Bronchial epithelial cell (primary cell): ENCODE data around the gene ARID5A. TPM values are rescaled to one million over a fixed set of nuclear protein-coding genes. Genes with fewer than 3 reads are reported as not detected.

Source experiments
- DNase-seq: peaks from one replicate; pipeline ENCODE4 v3.0.0-alpha.2; 2010; ENCODE audit warnings: low read depth
- FAIRE-seq: peaks from 2 replicates; lab custom pipeline; 2011; peaks lifted over from hg19 to GRCh38; lab: Jason Lieb, UNC
- H3K27me3 ChIP-seq: 2 replicates; pipeline ENCODE4 v1.5.1; 2011; ENCODE audit warnings: low read length; ENCODE audit not compliant: control insufficient read depth, insufficient read depth
- H3K36me3 ChIP-seq: 2 replicates; pipeline ENCODE4 v1.5.1; 2011; ENCODE audit warnings: low read length; ENCODE audit not compliant: control insufficient read depth, insufficient read depth
- H3K4me3 ChIP-seq: 2 replicates; pipeline ENCODE4 v1.5.1; 2011; ENCODE audit warnings: mild to moderate bottlenecking, low read depth, low read length, control low read depth
- total RNA-seq: library from RNA; depleted of rRNA; stranded (reverse); fragments of >200 nt; gene quantifications from 2 replicates; pipeline ENCODE4 v1.2.1, GENCODE V29; 2014
- TF ChIP-seq, protein P1 (sequence below): IDR thresholded peaks from 2 replicates; pipeline ENCODE4 v1.5.1; 2011; ENCODE audit warnings: mild to moderate bottlenecking, moderate library complexity, low read length, control low read depth, inconsistent platforms; ENCODE audit not compliant: insufficient read depth, severe bottlenecking

The ARID5A gene
- total RNA-seq, 1 donor from 2014 or later, result 2.9 TPM

- TF ChIP-seq, protein P1, sequence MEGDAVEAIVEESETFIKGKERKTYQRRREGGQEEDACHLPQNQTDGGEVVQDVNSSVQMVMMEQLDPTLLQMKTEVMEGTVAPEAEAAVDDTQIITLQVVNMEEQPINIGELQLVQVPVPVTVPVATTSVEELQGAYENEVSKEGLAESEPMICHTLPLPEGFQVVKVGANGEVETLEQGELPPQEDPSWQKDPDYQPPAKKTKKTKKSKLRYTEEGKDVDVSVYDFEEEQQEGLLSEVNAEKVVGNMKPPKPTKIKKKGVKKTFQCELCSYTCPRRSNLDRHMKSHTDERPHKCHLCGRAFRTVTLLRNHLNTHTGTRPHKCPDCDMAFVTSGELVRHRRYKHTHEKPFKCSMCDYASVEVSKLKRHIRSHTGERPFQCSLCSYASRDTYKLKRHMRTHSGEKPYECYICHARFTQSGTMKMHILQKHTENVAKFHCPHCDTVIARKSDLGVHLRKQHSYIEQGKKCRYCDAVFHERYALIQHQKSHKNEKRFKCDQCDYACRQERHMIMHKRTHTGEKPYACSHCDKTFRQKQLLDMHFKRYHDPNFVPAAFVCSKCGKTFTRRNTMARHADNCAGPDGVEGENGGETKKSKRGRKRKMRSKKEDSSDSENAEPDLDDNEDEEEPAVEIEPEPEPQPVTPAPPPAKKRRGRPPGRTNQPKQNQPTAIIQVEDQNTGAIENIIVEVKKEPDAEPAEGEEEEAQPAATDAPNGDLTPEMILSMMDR, result no peak
- DNase-seq, result no peak
- H3K4me3 ChIP-seq, result no peak overlapping the region
- H3K36me3 ChIP-seq, result no peaks in the 10 kb centered on the region
- no peak for FAIRE-seq
- peaks cover 6% of the 10 kb centered on the region for H3K27me3 ChIP-seq
Measured at GRCh38 chr2:96523659-96524481, 12.7 kb upstream of the ARID5A start.

DNA sequence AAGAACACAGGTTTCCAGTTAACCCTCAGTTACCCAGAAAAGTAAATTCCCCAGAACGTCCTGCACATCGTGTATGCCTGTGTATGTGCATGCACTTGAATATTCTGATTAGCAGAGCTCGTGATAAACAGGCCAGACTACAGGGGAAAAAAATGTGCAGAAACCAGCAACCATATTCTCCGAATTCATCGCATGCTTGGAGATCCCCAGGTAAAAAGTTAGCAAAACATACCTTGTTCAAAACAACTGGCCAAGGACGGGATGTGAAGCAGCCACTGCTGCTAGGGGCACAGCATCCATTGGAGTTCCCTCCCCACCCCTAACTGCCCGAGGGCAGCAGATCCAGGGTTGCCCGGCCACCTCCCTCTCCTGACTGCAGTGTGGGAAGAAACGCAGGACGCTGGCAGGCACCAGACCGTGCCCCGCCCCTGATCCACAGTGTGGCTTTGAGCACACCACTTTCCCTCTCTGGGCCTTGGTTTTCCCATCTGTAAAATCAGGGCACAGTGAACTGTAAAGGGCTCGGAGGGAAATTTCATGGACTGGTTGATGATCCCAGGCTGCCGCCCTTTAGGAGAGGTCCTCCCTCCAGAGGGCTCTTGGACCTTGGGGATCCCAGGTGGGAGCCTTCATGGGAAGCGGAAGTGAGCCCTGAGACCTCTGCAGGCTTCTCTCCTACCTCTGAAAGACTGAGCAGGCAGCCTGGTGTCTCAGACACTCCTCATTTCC is 11.9 kb upstream of the ARID5A start:
- DNase-seq (no peak), FAIRE-seq (no peak)
- H3K27me3 ChIP-seq, result peaks cover 6% of the 10 kb centered on the region
- H3K36me3 ChIP-seq, result no peaks in the 10 kb centered on the region
- no peak overlapping the region for H3K4me3 ChIP-seq
- TF ChIP-seq, protein P1, result no peak

GRCh38 chr2:96525211-96525507 is 11.4 kb upstream of the ARID5A start:
- Histone ChIP-seq H3K4me3 (no peak overlapping the region), H3K27me3 (peaks cover 6% of the 10 kb centered on the region), H3K36me3 (no peaks in the 10 kb centered on the region)
- DNase-seq (no peak), FAIRE-seq (no peak)
- TF ChIP-seq, protein P1, result no peak

- H3K4me3 ChIP-seq, result no peak overlapping the region
- FAIRE-seq, result no peak
- TF ChIP-seq, protein P1, result no peak
- peaks cover 7% of the 10 kb centered on the region for H3K27me3 ChIP-seq
- no peaks in the 10 kb centered on the region for H3K36me3 ChIP-seq
- no peak for DNase-seq
Measured at GRCh38 chr2:96526101-96526591, 10.4 kb upstream of the ARID5A start.

GRCh38 chr2:96526615-96527285 is 9.8 kb upstream of the ARID5A start:
- peak overlapping the region; percentile 40 for H3K4me3 ChIP-seq

More at GRCh38 chr2:96526615-96527285, 9.8 kb upstream of the ARID5A start:
- H3K27me3 ChIP-seq, result peaks cover 7% of the 10 kb centered on the region
- H3K36me3 ChIP-seq, result no peaks in the 10 kb centered on the region
- TF ChIP-seq, protein P1, result no peak
- no peak for DNase-seq
- no peak for FAIRE-seq
